Thyroid gland (tissue), 4 donors: ENCODE results near the gene CNTLN.

Source experiments
- POLR2A ChIP-seq, 2 donors: fragments of 450-650 bp; IDR thresholded peaks; one replicate each; pipeline ENCODE4 v1.6.1; 2017; ENCODE audit warnings: antibody characterized with exemption in 2 of 2, mild to moderate bottlenecking in 2 of 2, moderate library complexity in 1 of 2
- TF ChIP-seq, protein P1 (sequence below), 6 experiments: fragments of 200-600 bp in 3 of 6; fragments of 450-650 bp in 3 of 6; sonication (generic) in 3 of 6; IDR thresholded peaks; one replicate each; pipeline ENCODE4 v1.5.1; 2016 to 2019; ENCODE audit warnings: antibody characterized with exemption in 6 of 6, mild to moderate bottlenecking in 2 of 6, inconsistent platforms in 1 of 6, moderate library complexity in 1 of 6

DNA sequence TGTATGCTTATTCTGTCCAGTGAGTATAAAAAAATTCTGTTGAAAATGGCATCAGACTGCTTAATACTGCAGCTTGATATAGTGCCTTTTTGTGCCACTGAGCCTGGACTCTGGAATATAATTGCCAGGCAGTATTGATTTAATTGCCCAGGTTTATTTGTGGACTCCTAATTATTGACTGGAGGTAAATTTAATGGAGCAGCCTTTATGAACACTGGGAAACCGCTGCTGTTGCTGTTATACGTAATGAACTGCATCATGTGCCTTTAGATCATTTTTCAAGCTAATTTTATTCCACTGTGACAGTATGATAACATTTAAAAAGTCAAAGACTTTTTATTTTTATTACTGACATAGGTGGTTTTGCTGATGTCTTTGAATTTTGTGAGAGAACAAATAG, 353.8 kb downstream of the CNTLN start:
- TF ChIP-seq, protein P1, sequence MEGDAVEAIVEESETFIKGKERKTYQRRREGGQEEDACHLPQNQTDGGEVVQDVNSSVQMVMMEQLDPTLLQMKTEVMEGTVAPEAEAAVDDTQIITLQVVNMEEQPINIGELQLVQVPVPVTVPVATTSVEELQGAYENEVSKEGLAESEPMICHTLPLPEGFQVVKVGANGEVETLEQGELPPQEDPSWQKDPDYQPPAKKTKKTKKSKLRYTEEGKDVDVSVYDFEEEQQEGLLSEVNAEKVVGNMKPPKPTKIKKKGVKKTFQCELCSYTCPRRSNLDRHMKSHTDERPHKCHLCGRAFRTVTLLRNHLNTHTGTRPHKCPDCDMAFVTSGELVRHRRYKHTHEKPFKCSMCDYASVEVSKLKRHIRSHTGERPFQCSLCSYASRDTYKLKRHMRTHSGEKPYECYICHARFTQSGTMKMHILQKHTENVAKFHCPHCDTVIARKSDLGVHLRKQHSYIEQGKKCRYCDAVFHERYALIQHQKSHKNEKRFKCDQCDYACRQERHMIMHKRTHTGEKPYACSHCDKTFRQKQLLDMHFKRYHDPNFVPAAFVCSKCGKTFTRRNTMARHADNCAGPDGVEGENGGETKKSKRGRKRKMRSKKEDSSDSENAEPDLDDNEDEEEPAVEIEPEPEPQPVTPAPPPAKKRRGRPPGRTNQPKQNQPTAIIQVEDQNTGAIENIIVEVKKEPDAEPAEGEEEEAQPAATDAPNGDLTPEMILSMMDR (IDR thresholded peaks at IDR 0.05) = no peak
- TF ChIP-seq POLR2A (IDR thresholded peaks at IDR 0.05) = no peak
